GM12878 (cell line): ENCODE results near the gene IGF2BP2.

Experiments
- EP300 ChIP-seq, 2 experiments: fragments of 150-350 bp in 1 of 2; IDR thresholded peaks; 2 replicates each; pipeline ENCODE4 v1.6.1; 2011 to 2012; ENCODE audit warnings: low read depth in 2 of 2, low read length in 2 of 2, borderline replicate concordance in 1 of 2, improper control_type of control experiment in 1 of 2, inconsistent platforms in 1 of 2; ENCODE audit not compliant: control insufficient read depth in 1 of 2
- POLR2AphosphoS5 ChIP-seq: IDR thresholded peaks from 2 replicates; pipeline ENCODE4 v1.6.1; 2011; ENCODE audit warnings: mild to moderate bottlenecking, low read length, inconsistent platforms

- TF ChIP-seq POLR2AphosphoS5 (no peak), EP300 (IDR thresholded peaks at IDR 0.05; ENCODE audit: borderline replicate concordance in 1 of 2, control insufficient read depth in 1 of 2, low read depth in 2 of 2, low read length in 2 of 2) (no peak)
Measured at GRCh38 chr3:185827595-185828344, 2.9 kb upstream of the IGF2BP2 start.
